Right lung (tissue), 5 donors: ENCODE data around the gene ZNF609. TPM values are rescaled to one million over a fixed set of nuclear protein-coding genes. Genes with fewer than 3 reads are reported as not detected.

ENCODE experiments used
- DNase-seq, 2 donors: peaks; one replicate each; pipeline ENCODE4 v3.0.0-alpha.2; 2013
- polyA plus RNA-seq, 5 donors: library from polyadenylated mRNA; unstranded; fragments of 120-200 nt; gene quantifications; one replicate each; pipeline versions ENCODE4 v1.2.1 to v1.2.3, GENCODE V29; 2013; ENCODE audit warnings: inconsistent platforms in 1 of 5, low replicate concordance in 1 of 5; ENCODE audit not compliant: insufficient read length in 5 of 5, insufficient read depth in 1 of 5

The ZNF609 gene
- polyA plus RNA-seq, 5 donors, result 29.8 to 37.7 (median 36.1) TPM

- no peak for DNase-seq
Measured at GRCh38 chr15:64532521-64533315, 72.3 kb downstream of the ZNF609 start.

- DNase-seq, result no peak
Measured at GRCh38 chr15:64535460-64536243, 75.3 kb downstream of the ZNF609 start.

- DNase-seq, result no peak
Measured at GRCh38 chr15:64536244-64536836, 76.0 kb downstream of the ZNF609 start.

GRCh38 chr15:64542091-64542490 lies 81.7 kb downstream of the ZNF609 start:
- DNase-seq, result no peak

GRCh38 chr15:64544450-64544849 lies 84.1 kb downstream of the ZNF609 start:
- DNase-seq, result no peak

GRCh38 chr15:64547275-64547674 lies 86.9 kb downstream of the ZNF609 start:
- DNase-seq, result no peak

GRCh38 chr15:64548235-64548634 lies 87.9 kb downstream of the ZNF609 start:
- no peak for DNase-seq

GRCh38 chr15:64549860-64550259 lies 89.5 kb downstream of the ZNF609 start:
- DNase-seq, result no peak

GRCh38 chr15:64552281-64552948 lies 92.0 kb downstream of the ZNF609 start:
- DNase-seq, result no peak

- no peak for DNase-seq
Measured at GRCh38 chr15:64558460-64559179, 98.2 kb downstream of the ZNF609 start.

- no peak for DNase-seq
Measured at GRCh38 chr15:64559243-64559642, 98.9 kb downstream of the ZNF609 start.

GRCh38 chr15:64560501-64560900 lies 100.1 kb downstream of the ZNF609 start:
- no peak for DNase-seq

- no peak for DNase-seq
Measured at GRCh38 chr15:64560998-64561397, 100.6 kb downstream of the ZNF609 start.

- no peak for DNase-seq
Measured at GRCh38 chr15:64562003-64562640, 101.7 kb downstream of the ZNF609 start.

GRCh38 chr15:64566102-64566501 lies 105.7 kb downstream of the ZNF609 start:
- DNase-seq, result no peak

GRCh38 chr15:64566629-64567427 lies 106.5 kb downstream of the ZNF609 start:
- DNase-seq, result no peak

- no peak for DNase-seq
Measured at GRCh38 chr15:64568765-64569164, 108.4 kb downstream of the ZNF609 start.

- DNase-seq, result no peak
Measured at GRCh38 chr15:64571857-64572291, 111.5 kb downstream of the ZNF609 start.

GRCh38 chr15:64572856-64573255 lies 112.5 kb downstream of the ZNF609 start:
- no peak for DNase-seq
